Middle frontal gyrus (tissue), 1 donor: ENCODE data around the gene BIRC7.

Experiments
- DNase-seq: peaks from one replicate; pipeline ENCODE4 v3.0.0-alpha.2; 2015; ENCODE audit warnings: low spot score; ENCODE audit errors: extremely low spot score

The BIRC7 gene

GRCh38 chr20:63235399-63235983 is at the start of gene BIRC7:
BIRC7 (plus strand) TSS chr20:63235905; CDS start chr20:63236097, 192 bp downstream.
- no peak for DNase-seq

GRCh38 chr20:63186084-63186483 is 49.6 kb upstream of the BIRC7 start:
- no peak for DNase-seq

DNA sequence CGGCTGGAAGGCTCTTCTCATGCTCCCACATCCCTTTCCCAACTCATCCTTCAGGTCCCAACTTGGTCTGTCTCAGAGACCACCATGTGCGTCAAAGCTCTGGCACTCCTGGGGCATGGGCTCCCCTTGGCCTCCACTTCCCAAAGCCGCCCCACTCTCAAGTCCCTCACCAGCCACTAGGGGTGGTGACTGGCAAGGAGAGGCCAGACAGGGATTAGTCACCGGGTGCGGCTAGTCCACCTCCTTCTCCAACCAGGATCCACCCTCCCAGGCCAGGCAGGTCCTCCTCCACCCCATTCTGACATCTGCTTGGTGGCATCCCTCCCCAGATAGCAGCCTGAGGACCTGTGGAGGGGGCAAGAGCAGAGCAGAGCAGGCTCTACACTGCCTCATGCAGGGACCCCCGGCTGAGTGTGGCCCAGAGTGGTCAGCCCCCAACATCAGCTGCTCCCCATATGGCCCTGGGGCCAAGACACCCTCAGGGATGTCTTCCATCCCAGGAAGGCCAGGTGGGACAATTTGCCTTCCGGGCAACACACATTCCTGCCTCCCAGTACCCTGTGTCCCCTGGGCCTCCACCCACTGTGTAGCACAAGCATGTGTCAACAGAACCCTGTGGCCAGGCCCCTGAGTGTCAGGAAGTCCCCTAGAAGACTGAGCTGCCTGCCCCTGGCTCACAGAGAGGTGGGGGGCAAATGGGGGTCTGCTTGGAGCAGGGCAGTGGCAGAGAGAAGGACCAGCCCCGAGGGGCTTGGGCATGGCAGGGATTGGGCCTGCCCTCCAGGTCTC is 49.0 kb upstream of the BIRC7 start:
- no peak for DNase-seq

DNA sequence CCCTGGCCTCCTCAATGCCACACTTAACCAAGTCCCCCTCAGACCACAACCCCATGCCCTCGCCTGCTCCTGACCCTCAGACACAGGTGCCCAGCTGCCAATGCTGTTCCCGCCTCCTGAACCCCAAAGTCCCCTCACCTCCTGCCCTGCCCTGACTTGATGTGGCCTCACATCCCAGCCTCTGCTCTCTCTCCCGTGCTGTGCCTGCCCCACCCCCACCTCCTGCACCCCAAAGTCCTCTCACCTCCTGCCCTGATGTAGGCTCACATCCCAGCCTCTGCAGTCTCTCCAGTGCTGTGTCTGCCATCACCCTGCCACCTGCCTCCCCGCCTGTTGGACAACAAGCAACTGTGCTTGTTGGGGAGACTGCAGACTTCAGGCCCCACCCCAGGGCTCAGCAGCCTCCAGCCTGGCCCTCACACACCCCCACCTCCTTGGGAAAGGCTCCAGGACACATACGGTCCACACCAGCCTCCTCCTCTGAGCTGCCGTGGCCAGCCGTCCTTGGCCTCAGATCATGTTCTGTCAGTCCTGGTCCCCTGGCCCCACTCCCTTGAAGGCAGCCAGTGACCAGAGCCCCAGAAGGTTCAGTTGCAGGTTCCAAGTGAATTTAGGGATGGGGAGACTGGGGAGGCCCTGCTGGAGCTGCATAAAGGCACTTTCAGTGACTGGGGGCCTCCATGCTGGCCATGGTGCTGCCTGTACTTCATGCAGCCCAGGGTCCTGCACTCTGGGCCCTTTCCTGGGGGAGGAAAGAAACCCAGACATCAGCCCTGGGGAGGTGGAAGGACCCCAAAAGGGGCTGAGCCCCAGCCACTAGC is 48.2 kb upstream of the BIRC7 start:
- no peak for DNase-seq

- DNase-seq = no peak
Measured at GRCh38 chr20:63188159-63188442, 47.6 kb upstream of the BIRC7 start.

DNA sequence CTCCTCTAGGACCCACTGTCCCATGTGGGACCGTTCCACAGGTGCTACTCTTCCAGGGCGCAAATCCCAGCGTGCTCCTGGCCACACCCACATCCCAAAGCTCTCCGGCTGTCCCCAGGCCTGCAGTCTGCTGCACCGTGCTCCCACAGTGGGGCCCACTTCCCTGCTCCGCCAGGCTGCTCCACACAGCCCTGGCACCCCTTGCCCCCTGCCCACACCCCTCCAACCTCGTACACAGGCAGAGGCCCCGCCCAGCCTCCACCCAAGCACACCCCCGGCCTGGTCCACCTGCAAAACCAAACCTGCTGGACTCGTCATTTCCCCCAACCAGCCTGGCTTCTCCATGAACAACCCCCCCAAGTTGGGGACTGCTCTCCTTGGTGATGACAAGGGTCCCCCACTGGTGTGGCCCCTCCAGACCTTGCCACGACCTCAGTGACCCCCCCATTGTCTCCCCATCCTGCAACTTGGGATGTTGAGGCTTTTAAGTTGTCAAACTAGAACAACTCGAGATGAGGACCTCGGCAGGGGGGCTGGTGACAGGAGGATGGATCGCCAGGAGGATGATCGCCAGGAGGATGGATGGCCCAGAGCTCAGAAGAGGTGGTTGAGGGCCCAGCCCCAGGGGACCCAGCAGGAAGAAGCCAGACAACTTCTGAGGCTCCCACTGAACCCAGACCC is 46.9 kb upstream of the BIRC7 start:
- no peak for DNase-seq

DNA sequence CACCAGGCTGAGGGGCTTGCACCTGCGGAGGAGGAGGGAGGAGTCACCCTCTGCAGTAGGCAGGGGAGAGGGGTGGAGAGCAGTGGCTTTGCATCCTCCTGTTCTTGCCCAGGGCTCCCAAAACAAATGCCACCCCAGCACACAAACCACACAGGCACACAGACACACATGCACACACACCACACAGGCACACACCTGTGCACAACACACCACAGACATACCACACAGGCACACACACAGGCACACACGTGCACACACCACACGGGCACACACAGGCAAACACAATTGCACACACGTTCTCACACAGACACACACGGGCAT is 46.4 kb upstream of the BIRC7 start:
- no peak for DNase-seq

DNA sequence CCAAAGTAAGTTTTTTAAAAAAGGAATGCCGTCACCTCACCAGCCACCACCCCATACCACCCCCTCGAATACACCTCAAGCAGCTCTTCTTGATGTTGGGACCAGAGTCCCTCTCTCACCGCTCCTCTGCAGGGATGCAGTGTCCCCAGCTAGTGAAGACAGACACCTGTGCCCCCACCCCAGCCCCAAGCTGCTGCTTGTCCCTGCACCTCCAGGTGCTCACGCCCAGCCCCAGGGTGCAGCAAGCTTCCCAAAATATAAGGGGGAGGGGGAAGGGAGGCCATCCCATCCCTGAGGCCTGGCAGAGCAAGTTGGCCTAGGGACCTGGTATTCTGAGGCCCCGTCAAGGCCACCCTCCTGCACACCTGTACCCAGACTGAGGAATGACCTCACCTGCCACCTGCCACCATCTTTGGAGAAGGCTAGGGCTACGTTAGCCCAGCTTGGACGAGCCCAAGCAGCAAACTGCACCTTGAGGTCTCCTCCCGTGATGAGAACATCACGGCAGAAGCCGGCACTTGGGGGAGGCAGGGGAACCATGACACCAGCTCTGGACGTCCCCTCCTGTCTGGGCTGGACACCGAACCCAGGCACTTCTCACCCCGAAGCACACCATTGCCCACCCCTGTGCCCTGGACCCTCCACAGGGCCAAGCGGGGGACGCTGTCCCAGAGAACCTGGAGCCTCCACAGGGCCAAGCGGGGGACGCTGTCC is 45.7 kb upstream of the BIRC7 start:
- DNase-seq = no peak

GRCh38 chr20:63190828-63191227 is 44.9 kb upstream of the BIRC7 start:
- DNase-seq = no peak

DNA sequence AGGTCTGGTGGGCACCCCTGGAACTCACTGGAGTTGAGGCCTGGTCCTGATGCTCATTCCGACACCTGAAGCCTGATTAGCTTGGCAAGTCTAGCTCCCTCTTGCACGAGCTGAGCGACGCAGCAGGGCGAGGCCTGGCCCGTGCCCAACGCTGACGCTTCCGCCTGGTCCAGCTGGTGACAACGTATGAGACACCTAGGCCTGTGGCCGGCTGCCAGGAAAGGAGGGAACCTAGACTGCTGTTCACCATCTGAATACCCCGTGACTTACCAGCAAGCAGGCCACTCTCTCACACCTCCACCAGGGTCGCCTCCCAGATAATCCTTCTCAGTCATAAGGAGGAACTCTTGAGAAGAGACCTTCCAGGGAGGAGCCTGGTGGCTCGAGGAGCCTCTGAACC is 44.3 kb upstream of the BIRC7 start:
- DNase-seq = no peak

DNA sequence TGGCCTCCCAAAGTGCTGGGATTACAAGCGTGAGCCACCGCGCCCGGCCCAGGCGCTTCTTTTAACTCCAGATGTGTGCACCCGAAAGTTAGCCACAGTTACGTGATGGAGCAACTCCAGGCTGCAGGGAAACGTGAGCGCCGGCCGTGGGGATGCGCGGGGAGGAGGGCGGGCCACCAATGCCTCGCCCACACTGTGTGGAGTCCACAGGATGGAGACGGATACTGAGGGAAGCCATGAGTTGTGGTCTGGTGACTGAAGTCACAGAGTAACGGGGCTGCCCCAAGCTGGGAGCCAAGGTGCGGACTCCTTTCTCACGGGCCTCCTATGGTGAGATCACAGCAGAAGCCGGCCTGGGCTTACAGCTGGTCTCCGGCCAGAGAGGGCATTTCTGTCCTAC is 43.0 kb upstream of the BIRC7 start:
- DNase-seq = no peak

DNA sequence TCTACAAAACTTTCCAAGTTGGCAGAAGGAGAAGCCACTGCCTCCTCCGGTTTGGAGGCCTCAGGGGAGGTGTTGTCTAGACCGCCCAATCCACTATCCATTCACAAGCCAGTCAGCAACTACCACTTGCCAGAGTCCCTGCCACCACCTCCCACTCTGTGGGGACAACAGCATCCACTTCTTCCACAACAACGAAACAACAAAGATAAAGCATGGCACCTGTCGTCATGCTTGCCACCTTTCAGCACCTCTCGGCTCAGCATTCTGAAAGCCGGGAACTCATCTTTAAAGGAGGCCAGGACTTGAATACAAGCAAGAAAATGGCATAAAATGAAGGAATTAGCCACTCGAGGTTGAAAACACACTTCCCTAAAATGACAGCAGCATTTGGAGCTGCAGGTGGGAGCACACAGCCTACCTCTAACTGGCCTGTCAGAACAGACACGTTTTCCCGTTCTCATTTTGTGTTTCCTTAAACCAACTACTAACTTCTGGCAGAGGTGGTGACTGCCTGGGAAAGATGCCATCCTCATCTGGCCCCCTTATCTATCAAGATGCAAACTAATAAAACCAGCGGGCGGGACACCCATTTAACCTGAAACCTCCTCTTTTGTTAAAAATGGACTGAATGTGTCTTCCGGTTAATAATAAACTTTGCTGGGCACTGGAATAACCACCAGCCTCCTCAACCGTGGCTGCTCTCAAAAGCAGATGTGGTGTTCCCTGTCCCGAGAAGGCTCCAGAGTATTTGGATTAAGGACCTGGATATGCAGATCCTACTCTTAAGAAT is 41.5 kb upstream of the BIRC7 start:
- DNase-seq = no peak

DNA sequence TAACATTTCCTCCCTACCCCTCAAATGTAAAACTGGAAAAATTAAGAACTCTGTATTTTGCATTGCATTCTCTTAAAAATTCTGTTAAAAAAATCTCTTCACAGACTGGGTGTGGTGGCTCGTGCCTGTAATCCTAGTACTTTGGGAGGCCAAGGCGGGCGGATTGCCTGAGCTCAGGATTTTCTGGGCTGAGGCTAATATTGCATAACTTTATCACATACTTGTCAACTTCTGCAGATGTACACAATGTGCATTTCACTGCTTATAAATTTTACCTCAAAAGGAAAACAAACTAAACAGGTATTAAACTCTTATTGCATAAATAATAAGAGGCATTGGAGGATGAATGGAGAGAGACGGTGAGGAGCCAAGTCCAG is 40.9 kb upstream of the BIRC7 start:
- DNase-seq = no peak

- DNase-seq = no peak
Measured at GRCh38 chr20:63196768-63197470, 38.8 kb upstream of the BIRC7 start.

DNA sequence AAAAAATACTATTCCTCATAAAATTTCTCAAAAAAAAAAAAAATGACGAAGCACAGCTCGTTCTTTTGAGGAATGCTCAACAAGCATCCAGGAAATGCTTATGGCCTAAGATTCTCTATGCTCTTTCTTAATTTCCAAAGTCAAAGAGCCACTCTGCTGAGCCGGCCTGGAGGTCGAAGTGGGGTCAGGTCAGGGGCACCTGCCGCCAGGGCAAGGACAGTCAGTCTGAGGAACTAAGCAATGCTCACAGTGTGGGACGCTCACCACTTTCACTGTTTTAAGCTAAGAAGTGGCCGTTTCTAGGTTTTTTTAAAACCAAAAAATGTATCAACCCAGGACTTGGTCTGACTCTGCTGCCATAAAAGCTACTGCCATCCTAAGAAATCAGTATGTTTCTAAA is 37.1 kb upstream of the BIRC7 start:
- DNase-seq = no peak

DNA sequence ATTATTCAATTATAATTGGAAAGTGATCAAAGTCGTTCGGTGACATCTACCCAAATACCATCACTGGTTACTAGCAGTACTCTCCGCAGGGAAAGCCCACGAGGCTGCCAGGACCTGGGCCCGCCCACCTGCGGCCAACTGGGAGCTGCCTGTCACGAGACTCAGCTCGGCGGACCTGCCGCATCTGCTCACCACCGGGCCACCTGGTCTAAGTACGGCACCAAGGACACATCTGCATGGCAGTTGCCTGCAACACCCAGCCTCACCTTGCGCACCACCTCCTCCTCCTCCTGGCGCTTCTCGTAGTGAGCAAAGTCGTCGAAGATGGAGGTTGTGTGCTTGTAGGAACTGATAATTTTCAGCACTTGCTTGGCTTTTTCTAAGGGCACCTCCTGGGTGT is 33.7 kb upstream of the BIRC7 start:
- no peak for DNase-seq

GRCh38 chr20:63202811-63203526 is 32.7 kb upstream of the BIRC7 start:
- no peak for DNase-seq

DNA sequence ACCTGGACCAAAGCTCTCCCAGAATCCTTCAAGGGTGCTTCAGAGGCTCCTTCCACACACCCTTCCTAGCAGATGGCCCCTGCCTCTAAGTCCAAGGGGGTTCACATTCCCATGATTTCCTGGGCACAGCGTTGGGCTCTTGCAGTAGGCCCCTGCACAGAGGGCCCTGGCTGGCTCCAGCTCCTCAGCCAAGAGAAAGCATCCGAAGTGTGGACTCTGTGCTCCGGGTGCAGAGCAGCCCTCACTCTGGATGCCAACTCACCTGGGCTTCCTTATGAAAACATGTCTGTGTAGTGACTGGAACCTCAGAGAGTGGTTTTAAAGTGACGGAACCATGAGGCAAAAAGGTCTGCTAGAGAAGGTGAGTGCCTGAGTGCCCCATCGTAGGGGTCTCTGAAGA is 31.3 kb upstream of the BIRC7 start:
- no peak for DNase-seq

DNA sequence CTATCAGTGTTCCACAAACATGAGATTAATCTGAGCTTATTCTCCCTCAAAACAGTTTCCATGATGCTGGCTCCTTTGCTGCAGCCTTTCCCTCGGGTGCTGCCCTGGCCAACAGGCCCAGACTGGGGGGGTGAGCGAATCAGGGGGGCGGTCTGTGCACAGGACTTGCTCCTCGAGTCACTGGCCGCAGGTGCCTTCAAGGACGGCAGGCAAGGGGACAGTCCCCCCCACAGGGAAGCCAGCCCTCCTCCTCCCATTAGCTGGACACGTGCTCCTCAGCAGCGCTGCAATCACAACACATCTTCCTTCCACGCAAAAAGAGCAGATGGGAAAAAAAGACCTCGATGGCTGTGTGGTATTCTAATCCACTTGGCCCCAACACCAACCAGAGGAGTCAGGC is 29.8 kb upstream of the BIRC7 start:
- DNase-seq = no peak

DNA sequence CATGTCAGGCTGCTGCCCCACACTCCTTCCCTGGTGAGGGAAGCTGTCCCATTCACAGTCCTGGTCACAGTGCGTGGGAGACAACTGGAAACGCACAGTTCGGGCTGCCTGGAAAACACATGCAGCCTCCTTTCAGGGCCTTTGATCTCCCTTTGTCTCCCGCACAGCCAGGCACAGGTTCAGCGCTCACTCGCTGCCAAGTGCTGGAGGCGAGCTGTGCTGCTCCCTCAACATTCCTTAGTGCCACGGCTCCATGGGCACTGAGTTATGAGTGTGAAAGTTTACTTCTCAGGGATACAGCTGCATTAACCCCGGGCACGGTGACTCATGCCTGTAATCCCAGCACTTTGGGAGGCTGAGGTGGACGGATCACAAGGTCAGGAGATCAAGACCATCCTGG is 28.8 kb upstream of the BIRC7 start:
- no peak for DNase-seq
